ENCODE measurements around the gene COL19A1.

GRCh38 chr6:69988458-69989126 is 122.2 kb downstream of the COL19A1 start:
- TF ChIP-seq YY1 (IDR thresholded peaks at IDR 0.05; ENCODE audit: low read depth) (no peak), FOXM1 (IDR thresholded peaks at IDR 0.05; ENCODE audit: borderline replicate concordance, low read depth) (no peak), TEAD4 (IDR thresholded peaks at IDR 0.05) (no peak), TAF1 (IDR thresholded peaks at IDR 0.05; ENCODE audit: low read depth) (no peak), EP300 (IDR thresholded peaks at IDR 0.05; ENCODE audit: borderline replicate concordance) (no peak)

Data from Ishikawa (cell line).